NCI-H526 (cell line): ENCODE measurements around the gene DLEC1.
"Not testable (repeated sequence)": the region's sequence is repeated elsewhere in the genome, so short reads cannot be mapped to it uniquely, and the experiment has no call there.

Experiments used
- DNase-seq, 2 experiments: peaks; one replicate each; lab custom pipeline; 2025; lab: John Stamatoyannopoulos, UW

DLEC1 gene

GRCh38 chr3:38084334-38085310, 45.6 kb downstream of the DLEC1 start:
- no peak for DNase-seq

DNA sequence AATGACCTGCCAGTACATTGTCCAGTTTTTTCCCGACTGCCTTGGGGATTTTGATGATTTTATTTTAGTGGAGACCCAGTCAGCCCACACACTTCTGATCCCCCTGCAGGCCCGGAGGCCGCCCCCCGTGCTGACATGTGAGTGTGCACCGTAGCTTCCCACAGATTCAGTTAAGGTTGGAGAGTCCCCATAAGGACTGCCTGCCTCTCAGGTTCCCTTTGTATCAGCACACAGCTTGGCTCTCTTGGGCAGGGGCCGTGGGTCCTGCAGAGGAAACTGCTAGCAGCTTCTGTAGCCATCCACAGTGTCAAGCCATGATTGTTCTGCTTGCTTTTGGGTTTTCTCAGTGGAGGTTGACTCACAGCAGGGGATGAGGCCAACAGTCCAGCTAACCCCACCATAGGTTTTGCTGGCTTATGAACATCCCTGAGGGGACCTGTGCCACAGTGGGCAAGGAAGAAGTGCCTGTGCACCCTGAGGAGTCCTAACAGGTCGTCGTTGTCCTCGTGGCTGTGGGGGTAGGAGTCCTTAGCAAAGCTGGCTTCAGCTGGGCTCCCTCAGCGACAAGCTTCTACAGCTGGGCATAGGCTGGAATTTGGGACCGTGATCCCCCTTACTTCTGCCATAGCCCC, 46.4 kb downstream of the DLEC1 start:
- DNase-seq: no peak

GRCh38 chr3:38085943-38086324, 46.9 kb downstream of the DLEC1 start:
- no peak for DNase-seq

DNA sequence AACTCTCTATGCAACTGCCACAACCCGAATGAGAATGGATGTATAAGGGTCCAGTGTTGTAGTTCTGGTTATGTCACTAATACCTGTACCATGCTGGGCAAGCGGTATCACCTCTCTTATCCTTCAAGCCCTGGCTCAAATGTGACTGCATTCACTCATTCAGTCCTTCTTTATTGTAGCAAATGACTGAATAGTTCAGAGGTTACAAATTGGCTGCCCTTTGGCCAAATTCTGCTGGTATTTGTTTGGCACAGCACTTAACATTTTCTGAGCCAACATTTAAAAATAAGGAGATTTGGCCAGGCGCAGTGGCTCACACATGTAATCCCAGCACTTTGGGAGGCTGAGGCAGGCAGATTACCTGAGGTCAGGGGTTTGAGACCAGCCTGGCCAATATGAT, 47.5 kb downstream of the DLEC1 start:
- DNase-seq: no peak

- not testable (repeated sequence) for DNase-seq
Observed at GRCh38 chr3:38087278-38087677, 48.3 kb downstream of the DLEC1 start.

DNA sequence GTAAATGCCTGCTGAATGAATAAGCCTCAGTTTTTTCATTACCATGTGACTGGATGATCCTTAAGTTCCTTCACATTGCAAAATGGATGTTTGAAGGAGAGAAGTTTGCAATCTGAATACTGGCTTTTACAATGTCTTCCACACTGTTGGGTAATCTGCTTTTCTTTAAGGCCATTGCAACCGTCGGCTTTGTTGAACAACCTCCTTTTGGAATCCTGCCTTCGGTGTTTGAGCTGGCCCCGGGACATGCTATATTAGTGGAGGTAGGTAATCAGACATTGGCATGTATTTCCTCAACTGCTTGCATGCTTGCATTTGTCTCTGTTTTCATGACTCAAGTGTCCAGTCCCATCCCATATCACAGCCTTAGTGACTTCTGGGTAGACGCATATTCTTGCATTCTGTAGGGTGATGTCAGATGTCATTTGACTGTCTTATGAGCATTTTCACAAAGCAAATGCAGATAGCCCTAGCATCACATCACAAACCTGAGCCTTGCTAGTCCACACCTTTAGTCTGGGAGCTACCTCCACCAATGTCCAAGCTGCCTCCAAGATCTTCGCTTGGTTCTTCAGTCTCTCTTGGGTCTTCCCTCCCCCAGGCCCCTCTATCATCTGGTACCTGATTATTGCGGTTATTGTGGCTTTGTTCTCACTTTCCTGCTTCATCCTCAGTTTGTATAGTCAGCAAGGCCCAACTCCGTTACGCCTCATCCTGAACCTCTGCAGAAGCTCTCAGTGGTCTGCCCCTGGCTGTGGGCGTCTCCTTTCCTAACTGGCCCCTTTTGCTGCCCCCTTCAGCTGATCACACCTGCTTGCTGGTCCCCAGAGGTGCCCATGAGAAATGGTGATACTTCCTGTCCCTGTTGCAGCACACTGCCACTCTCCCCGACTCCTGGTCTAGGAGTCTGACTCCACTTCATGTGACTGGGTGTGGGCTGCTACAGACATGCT, 49.4 kb downstream of the DLEC1 start:
- no peak for DNase-seq

- DNase-seq: no peak
Observed at GRCh38 chr3:38089163-38089562, 50.2 kb downstream of the DLEC1 start.

GRCh38 chr3:38090453-38090852, 51.4 kb downstream of the DLEC1 start:
- DNase-seq: no peak

- no peak for DNase-seq
Observed at GRCh38 chr3:38094999-38095398, 56.0 kb downstream of the DLEC1 start.

DNA sequence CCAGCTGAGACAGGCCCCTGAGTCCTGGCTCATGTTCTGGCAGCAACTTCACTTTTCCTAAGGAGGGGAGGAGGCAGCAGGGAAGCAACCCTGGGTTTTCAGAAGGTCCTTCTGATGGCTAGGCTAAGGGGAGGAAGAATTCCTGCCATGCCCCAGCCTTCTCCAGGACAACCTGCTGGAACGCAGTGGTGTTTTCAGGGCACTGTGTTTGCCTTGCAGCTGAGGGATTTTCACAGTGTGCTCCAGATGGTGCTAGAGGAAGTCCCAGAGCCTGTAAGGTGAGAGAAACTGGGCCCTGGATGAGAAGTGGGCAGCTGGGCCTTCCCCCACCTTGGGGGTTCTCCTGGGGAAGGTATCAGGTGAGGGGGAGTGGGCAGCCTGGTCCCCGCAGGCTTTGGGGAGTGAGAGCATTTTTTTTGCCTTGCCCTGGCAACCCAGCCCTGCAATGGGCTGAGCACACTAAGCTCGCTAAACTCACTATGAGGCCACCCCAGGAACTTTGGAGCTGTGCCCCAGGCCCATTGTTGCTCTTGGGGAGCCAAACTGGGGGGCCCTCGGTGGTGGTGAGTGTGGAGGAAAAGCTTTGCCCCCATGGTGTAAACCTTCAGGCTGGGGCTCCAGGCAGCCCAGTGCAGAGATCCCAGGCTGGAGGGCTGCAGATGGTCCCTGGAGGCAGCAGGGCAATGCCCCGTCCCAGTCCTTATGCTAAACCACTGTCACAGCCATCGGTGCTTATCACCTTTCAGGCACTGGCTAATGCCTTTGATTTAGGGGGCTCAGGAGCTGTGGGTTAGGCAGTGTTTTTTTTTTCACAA, 56.9 kb downstream of the DLEC1 start:
- no peak for DNase-seq

- no peak for DNase-seq
Observed at GRCh38 chr3:38097446-38098375, 58.7 kb downstream of the DLEC1 start.

DNA sequence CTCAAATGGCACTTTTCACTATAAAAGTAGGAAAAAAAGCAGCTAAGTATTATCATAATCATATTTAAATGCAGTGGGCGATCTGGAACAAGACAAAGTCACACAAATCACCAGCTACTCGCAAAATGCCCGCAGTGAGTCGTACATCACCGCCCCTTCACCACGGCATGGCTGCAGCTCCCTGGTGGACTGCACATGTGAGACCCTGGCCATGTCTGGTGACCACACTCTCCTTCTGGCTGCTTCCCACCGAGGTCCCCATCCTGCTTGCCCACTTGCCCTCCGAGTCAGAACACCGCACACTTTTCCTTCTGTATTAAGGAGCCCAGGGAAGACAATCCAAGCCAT, 59.3 kb downstream of the DLEC1 start:
- DNase-seq: no peak

GRCh38 chr3:38099518-38099917, 60.5 kb downstream of the DLEC1 start:
- DNase-seq: no peak

- DNase-seq: no peak
Observed at GRCh38 chr3:38100498-38100897, 61.5 kb downstream of the DLEC1 start.

DNA sequence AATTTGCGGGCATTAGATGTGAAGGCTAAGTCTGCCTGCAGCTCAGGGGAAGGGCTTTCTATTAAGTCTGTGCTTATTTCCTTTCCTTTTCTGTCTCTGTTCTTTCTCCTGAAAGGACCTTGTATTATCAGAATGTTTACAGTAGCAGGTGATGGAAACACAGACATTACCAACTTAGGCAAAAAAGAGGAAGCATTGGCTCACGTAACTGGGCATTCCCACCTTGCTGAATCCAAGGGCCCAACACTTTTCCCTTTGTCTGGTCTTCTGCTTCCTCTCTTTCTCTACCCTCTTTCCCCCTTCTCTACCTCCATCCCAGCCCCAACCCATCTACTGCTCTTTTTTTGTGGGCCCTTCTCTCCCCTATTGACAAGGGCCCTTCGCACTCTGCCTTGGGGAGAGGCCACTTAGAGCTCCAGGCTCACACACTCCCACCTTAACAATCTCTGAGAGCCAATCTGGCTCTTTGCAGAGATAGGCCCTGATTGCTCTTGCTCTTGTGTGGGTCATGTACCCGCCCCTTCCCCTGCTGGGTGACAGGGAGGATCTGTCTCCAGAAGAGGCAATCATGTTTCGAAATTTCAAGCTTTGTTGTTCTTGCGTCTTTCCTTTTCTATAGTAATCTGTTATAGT, 62.9 kb downstream of the DLEC1 start:
- DNase-seq: no peak

- DNase-seq: no peak
Observed at GRCh38 chr3:38102444-38102814, 63.4 kb downstream of the DLEC1 start.

GRCh38 chr3:38105525-38105924, 66.5 kb downstream of the DLEC1 start:
- no peak for DNase-seq

- DNase-seq: no peak
Observed at GRCh38 chr3:38107911-38108648, 69.1 kb downstream of the DLEC1 start.
